NCI-H345 treated with DMSO at 0.1 percent for 48 hours (cell line): Measurements from ENCODE around the gene ZSCAN18.

Experiments
- DNase-seq: peaks from one replicate; lab custom pipeline; 2025; ENCODE audit not compliant: unreplicated experiment; lab: John Stamatoyannopoulos, UW

ZSCAN18 gene

GRCh38 chr19:58086825-58087710, 11.0 kb downstream of the ZSCAN18 start:
- no peak for DNase-seq

GRCh38 chr19:58085348-58085875, 12.6 kb downstream of the ZSCAN18 start:
- DNase-seq, result no peak

GRCh38 chr19:58084596-58085347, 13.3 kb downstream of the ZSCAN18 start:
- no peak for DNase-seq

GRCh38 chr19:58083021-58083420, 15.0 kb downstream of the ZSCAN18 start:
- no peak for DNase-seq

- DNase-seq, result no peak
Measured at GRCh38 chr19:58079792-58080191, 18.2 kb downstream of the ZSCAN18 start.

GRCh38 chr19:58067240-58067912, 30.7 kb downstream of the ZSCAN18 start:
- DNase-seq, result no peak

GRCh38 chr19:58063712-58064111, 34.3 kb downstream of the ZSCAN18 start:
- DNase-seq, result no peak

- no peak for DNase-seq
Measured at GRCh38 chr19:58060231-58060630, 37.8 kb downstream of the ZSCAN18 start.

- DNase-seq, result no peak
Measured at GRCh38 chr19:58059671-58060078, 38.4 kb downstream of the ZSCAN18 start.

- peak; percentile 64 for DNase-seq
Measured at GRCh38 chr19:58059003-58059670, 38.9 kb downstream of the ZSCAN18 start, which contains the start of gene ZNF135. TSS of gene ZNF135 (plus strand) at chr19:58059282. CDS start at chr19:58060003, 721 bp downstream.

GRCh38 chr19:58058467-58058866, 39.6 kb downstream of the ZSCAN18 start:
- no peak for DNase-seq

- no peak for DNase-seq
Measured at GRCh38 chr19:58056861-58057260, 41.2 kb downstream of the ZSCAN18 start.

GRCh38 chr19:58056261-58056660, 41.8 kb downstream of the ZSCAN18 start:
- no peak for DNase-seq

GRCh38 chr19:58054901-58055874, 42.8 kb downstream of the ZSCAN18 start:
- no peak for DNase-seq

- DNase-seq, result no peak
Measured at GRCh38 chr19:58053480-58054156, 44.4 kb downstream of the ZSCAN18 start.

GRCh38 chr19:58052256-58052655, 45.8 kb downstream of the ZSCAN18 start:
- DNase-seq, result no peak

GRCh38 chr19:58047672-58048071, 50.4 kb downstream of the ZSCAN18 start:
- DNase-seq, result no peak

GRCh38 chr19:58046856-58047255, 51.2 kb downstream of the ZSCAN18 start:
- no peak for DNase-seq
